ENCODE measurements around the gene APBB2. TPM values are rescaled to one million over a fixed set of nuclear protein-coding genes. Genes with fewer than 3 reads are reported as not detected.

APBB2 gene
- total and polyA plus RNA-seq, 10 of the 15 experiments (the other 5 are each of a cell fraction or from before 2014, with no cell fraction given), result 2.7 to 24.6 (median 19.0) TPM

- Histone ChIP-seq H3K4me2 (ENCODE audit: control insufficient read depth, insufficient read depth) (no peak overlapping the region), H3K27ac (ENCODE audit: control insufficient read depth, insufficient read depth) (no peak overlapping the region), H3K9me3 (replicated peaks; ENCODE audit: control insufficient read depth, insufficient read depth, low read length) (no peaks in the 10 kb centered on the region; the same call in 2 of the 3 replicates), H3K9ac (ENCODE audit: control insufficient read depth, insufficient read depth, low read length) (no peak overlapping the region), H3K79me2 (ENCODE audit: control insufficient read depth, insufficient read depth, low read length) (no peaks in the 10 kb centered on the region; the same call in none of the 2 replicates), H2AFZ (ENCODE audit: control insufficient read depth, low read depth, low read length) (no peak overlapping the region), H4K20me1 (ENCODE audit: control insufficient read depth, insufficient read depth) (no peaks in the 10 kb centered on the region), H3K4me1 (ENCODE audit: control insufficient read depth, insufficient read depth, low read length) (peaks cover 5% of the 10 kb centered on the region; the same call in 1 of the 2 replicates), H3K4me3 (no peak overlapping the region), H3K27me3 (replicated peaks in 1 of 2; ENCODE audit: control insufficient read depth in 2 of 2, insufficient read depth in 2 of 2, low read length in 1 of 2) (no peaks in the 10 kb centered on the region), H3K36me3 (ENCODE audit: control insufficient read depth in 2 of 2, insufficient read depth in 2 of 2, low read length in 1 of 2) (no peaks in the 10 kb centered on the region)
- 96% methylated on average over 1 of the region's 1 CpG for WGBS (ENCODE audit: insufficient coverage, insufficient replicate concordance, low lambda C conversion rate, missing lambda C conversion rate)
- no peak for TF ChIP-seq IKZF1 (conservative IDR thresholded peaks at IDR 0.05)
- no TSS peak for BruUV-seq (replicated peaks)
- ChIA-PET SMC1A (ENCODE audit: uncharacterized antibody, unreplicated experiment) (interaction anchor here (1.0 kb wide), 1 partner anchor 15 kb away, joined by 3 read pairs; no protein-coding TSS in a partner anchor), RAD21 (ENCODE audit: unreplicated experiment) (no interaction called here), POLR2A (no interaction called here), CTCF (no interaction called here)
- intact Hi-C loops (cut with micrococcal nuclease; ENCODE audit: unreplicated experiment), result no loop called here
- DNase-seq (ENCODE audit: low read depth, low spot score) (no peak), FAIRE-seq (no peak), ATAC-seq (no peak)
- in situ Hi-C loops (cut with MboI), result no loop called here
Measured at GRCh38 chr4:41129128-41129754, 85.1 kb downstream of the APBB2 start.

DNA sequence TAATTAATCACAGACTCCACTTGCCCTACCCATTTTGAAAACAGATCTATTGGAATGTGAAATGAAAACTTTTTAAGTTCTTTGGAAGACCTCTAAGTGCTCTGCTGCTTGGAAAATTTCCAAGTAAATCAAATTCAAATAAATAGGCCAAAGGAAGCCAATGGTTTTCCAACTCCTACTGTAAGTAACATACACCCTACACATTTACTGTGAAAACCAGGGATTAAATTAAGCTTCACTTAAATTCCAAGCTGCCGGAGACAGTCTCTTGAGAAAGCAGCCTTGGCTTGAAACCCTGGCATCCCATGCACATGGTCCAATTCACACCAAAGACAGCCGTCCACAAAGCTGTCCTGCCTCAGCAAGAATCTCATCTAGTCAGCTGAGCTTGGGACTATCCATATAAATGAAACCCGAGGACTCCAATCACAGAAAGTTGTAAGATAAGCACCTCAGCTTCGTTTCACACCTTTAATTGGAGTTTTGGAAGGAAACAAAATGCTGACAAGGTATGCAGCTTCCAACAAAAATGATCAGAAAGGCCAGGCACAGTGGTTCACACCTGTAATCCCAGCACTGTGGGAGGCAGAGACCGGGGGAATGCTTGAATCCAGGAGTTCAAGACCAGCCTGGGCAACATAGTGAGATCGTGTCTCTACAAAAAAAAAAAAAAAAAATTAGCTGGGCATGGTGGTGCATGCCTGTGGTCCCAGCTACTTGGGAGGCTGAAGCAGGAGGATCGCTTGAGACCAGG, 88.6 kb downstream of the APBB2 start:
- Histone ChIP-seq H3K4me1 (ENCODE audit: control insufficient read depth, insufficient read depth, low read length) (no peaks in the 10 kb centered on the region), H3K27ac (ENCODE audit: control insufficient read depth, insufficient read depth) (no peak overlapping the region), H3K4me3 (no peak overlapping the region), H3K9ac (ENCODE audit: control insufficient read depth, insufficient read depth, low read length) (no peak overlapping the region), H2AFZ (ENCODE audit: control insufficient read depth, low read depth, low read length) (no peak overlapping the region), H3K27me3 (replicated peaks in 1 of 2; ENCODE audit: control insufficient read depth in 2 of 2, insufficient read depth in 2 of 2, low read length in 1 of 2) (no peaks in the 10 kb centered on the region), H3K79me2 (ENCODE audit: control insufficient read depth, insufficient read depth, low read length) (no peaks in the 10 kb centered on the region; the same call in 1 of the 2 replicates), H3K9me3 (replicated peaks; ENCODE audit: control insufficient read depth, insufficient read depth, low read length) (no peaks in the 10 kb centered on the region; the same call in 2 of the 3 replicates), H3K4me2 (ENCODE audit: control insufficient read depth, insufficient read depth) (no peak overlapping the region), H4K20me1 (ENCODE audit: control insufficient read depth, insufficient read depth) (no peaks in the 10 kb centered on the region), H3K36me3 (ENCODE audit: control insufficient read depth in 2 of 2, insufficient read depth in 2 of 2, low read length in 1 of 2) (no peaks in the 10 kb centered on the region)
- RAD21 ChIA-PET (ENCODE audit: unreplicated experiment), result interaction anchor here (0.5 kb wide), 1 partner anchor 1026 kb away, joined by 4 read pairs; no protein-coding TSS in a partner anchor
- no peak for DNase-seq (ENCODE audit: low read depth, low spot score)
- SMC1A ChIA-PET (ENCODE audit: uncharacterized antibody, unreplicated experiment), result interaction anchor here (1.0 to 1.8 kb wide), 2 partner anchors 8 to 10 kb away, joined by 4 to 5 read pairs; no protein-coding TSS in a partner anchor
- POLR2A ChIA-PET, result no interaction called here
- intact Hi-C loops (cut with micrococcal nuclease; ENCODE audit: unreplicated experiment) (no loop called here), in situ Hi-C loops (cut with MboI) (no loop called here)
- no peak for FAIRE-seq
- ATAC-seq, result no peak
- 65% methylated on average over 7 of the region's 7 CpGs for WGBS (ENCODE audit: insufficient coverage, insufficient replicate concordance, low lambda C conversion rate, missing lambda C conversion rate)
- no TSS peak for BruUV-seq (replicated peaks)
- CTCF ChIA-PET, result no interaction called here
- TF ChIP-seq, protein P1, sequence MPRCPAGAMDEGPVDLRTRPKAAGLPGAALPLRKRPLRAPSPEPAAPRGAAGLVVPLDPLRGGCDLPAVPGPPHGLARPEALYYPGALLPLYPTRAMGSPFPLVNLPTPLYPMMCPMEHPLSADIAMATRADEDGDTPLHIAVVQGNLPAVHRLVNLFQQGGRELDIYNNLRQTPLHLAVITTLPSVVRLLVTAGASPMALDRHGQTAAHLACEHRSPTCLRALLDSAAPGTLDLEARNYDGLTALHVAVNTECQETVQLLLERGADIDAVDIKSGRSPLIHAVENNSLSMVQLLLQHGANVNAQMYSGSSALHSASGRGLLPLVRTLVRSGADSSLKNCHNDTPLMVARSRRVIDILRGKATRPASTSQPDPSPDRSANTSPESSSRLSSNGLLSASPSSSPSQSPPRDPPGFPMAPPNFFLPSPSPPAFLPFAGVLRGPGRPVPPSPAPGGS (IDR thresholded peaks at IDR 0.05; ENCODE audit: borderline replicate concordance, insufficient read depth, low read depth, low read length, poor library complexity, severe bottlenecking), result no peak
- TF ChIP-seq BCLAF1 (IDR thresholded peaks at IDR 0.05) (no peak), KLF5 (IDR thresholded peaks at IDR 0.05; ENCODE audit: partially characterized antibody) (no peak), ZNF24 (IDR thresholded peaks at IDR 0.05) (no peak), PAX5 (IDR thresholded peaks at IDR 0.05; ENCODE audit: borderline replicate concordance, low read depth, low read length) (no peak), IRF5 (IDR thresholded peaks at IDR 0.05; ENCODE audit: borderline replicate concordance) (no peak), ESRRA (IDR thresholded peaks at IDR 0.05; ENCODE audit: low read length) (no peak), WRNIP1 (IDR thresholded peaks at IDR 0.05; ENCODE audit: borderline replicate concordance, low read depth, low read length) (no peak)
